Uterus (tissue), 2 donors: ENCODE data around the gene BAZ1A.

Experiments used
- POLR2A ChIP-seq, 2 donors: fragments of 450-650 bp; IDR thresholded peaks; one replicate each; pipeline ENCODE4 v1.6.1; 2016; ENCODE audit warnings: antibody characterized with exemption in 2 of 2, mild to moderate bottlenecking in 1 of 2, moderate library complexity in 1 of 2
- TF ChIP-seq, protein P1 (sequence below), 4 experiments: fragments of 200-600 bp in 2 of 4; fragments of 450-650 bp in 2 of 4; sonication (generic) in 2 of 4; IDR thresholded peaks; one replicate each; pipeline ENCODE4 v1.5.1; 2016 to 2019; ENCODE audit warnings: antibody characterized with exemption in 4 of 4, mild to moderate bottlenecking in 2 of 4, moderate library complexity in 1 of 4

DNA sequence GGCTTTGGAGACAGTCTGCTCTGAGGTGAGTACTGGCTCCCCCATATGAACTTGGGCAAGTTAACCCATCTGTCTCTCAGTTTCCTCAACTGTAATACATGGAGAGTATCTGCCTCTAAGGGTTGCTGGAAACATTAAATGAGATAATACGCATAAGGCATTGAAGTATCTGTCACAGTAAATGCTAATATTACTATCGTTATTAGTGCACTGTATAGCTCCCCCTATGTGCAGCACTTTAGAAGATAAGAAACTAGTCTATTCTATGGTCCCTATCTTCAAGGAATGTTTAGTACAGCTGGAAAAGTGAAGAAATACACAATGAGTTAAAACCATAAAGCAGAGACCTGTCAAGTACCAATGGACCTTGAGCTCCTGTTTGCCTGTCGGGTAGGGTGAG, 109.1 kb downstream of the BAZ1A start:
- TF ChIP-seq, protein P1, sequence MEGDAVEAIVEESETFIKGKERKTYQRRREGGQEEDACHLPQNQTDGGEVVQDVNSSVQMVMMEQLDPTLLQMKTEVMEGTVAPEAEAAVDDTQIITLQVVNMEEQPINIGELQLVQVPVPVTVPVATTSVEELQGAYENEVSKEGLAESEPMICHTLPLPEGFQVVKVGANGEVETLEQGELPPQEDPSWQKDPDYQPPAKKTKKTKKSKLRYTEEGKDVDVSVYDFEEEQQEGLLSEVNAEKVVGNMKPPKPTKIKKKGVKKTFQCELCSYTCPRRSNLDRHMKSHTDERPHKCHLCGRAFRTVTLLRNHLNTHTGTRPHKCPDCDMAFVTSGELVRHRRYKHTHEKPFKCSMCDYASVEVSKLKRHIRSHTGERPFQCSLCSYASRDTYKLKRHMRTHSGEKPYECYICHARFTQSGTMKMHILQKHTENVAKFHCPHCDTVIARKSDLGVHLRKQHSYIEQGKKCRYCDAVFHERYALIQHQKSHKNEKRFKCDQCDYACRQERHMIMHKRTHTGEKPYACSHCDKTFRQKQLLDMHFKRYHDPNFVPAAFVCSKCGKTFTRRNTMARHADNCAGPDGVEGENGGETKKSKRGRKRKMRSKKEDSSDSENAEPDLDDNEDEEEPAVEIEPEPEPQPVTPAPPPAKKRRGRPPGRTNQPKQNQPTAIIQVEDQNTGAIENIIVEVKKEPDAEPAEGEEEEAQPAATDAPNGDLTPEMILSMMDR (IDR thresholded peaks at IDR 0.05): no peak
- no peak for TF ChIP-seq POLR2A (IDR thresholded peaks at IDR 0.05)
